Activated CD8-positive, alpha-beta T cell treated with anti-CD3 and anti-CD28 coated beads for 36 hours (primary cell): ENCODE results near the gene CLCN3. TPM values are rescaled to one million over a fixed set of nuclear protein-coding genes. Genes with fewer than 3 reads are reported as not detected.

Experiments used
- ATAC-seq: fragments of 200-7000 bp; cut with Tn5 transposase; one replicate; pipeline ENCODE4 v1.10.0; 2021; ENCODE audit warnings: mild to moderate bottlenecking, moderate library complexity
- CTCF ChIA-PET: fragments of 350-600 bp; sonication (Branson Sonifier 250); formaldehyde crosslinking; loops from one replicate; lab custom pipeline; 2021; ENCODE audit warnings: antibody characterized with exemption; lab: Charles Lee
- POLR2A ChIA-PET: fragments of 350-600 bp; sonication (Branson Sonifier 250); formaldehyde crosslinking; loops from one replicate; lab custom pipeline; 2021; ENCODE audit warnings: antibody characterized with exemption; lab: Charles Lee
- DNase-seq: peaks from one replicate; pipeline ENCODE4 v3.0.0-alpha.2; 2020
- H3K27ac Mint-ChIP-seq: one replicate; pipeline ENCODE4 v1.8.0; 2021; ENCODE audit warnings: mild to moderate bottlenecking, mixed read lengths
- H3K27me3 Mint-ChIP-seq: one replicate; pipeline ENCODE4 v1.8.0; 2021; ENCODE audit warnings: mixed read lengths
- H3K36me3 Mint-ChIP-seq: one replicate; pipeline ENCODE4 v1.8.0; 2021; ENCODE audit warnings: low read depth, mixed read lengths
- H3K4me1 Mint-ChIP-seq: one replicate; pipeline ENCODE4 v1.8.0; 2021; ENCODE audit warnings: low read depth, mixed read lengths
- H3K4me3 Mint-ChIP-seq: one replicate; pipeline ENCODE4 v1.8.0; 2021; ENCODE audit warnings: mild to moderate bottlenecking, moderate library complexity, mixed read lengths
- H3K9me3 Mint-ChIP-seq: one replicate; pipeline ENCODE4 v1.8.0; 2021; ENCODE audit warnings: mixed read lengths
- CTCF ChIP-seq: fragments of 200-600 bp; IDR thresholded peaks from one replicate; pipeline ENCODE4 v1.8.0; 2022; ENCODE audit warnings: antibody characterized with exemption, mild to moderate bottlenecking
- intact Hi-C: fragments of 100-400 bp; cut with micrococcal nuclease; formaldehyde crosslinking; loops from one replicate; pipeline ENCODE4 v1.10.0; 2022
- total RNA-seq, 2 experiments: library from RNA; stranded (reverse); gene quantifications; one replicate each; pipeline ENCODE4 v1.2.3, GENCODE V29; 2021

CLCN3 gene
- total RNA-seq, 2 experiments from 2014 or later = 18.5 to 21.6 TPM

GRCh38 chr4:169658975-169659715, 38.8 kb downstream of the CLCN3 start:
- intact Hi-C loops = no loop called here
- POLR2A ChIA-PET = interaction anchor here (0.6 to 3.6 kb wide), 6 partner anchors 37 to 326 kb away, joined by 3 to 15 read pairs (median 3); partner anchors contain the start of genes CLCN3 and NEK1
- H3K4me1 Mint-ChIP-seq = peaks cover 18% of the 10 kb centered on the region
- no peak for TF ChIP-seq CTCF
- ATAC-seq (no peak), DNase-seq (no peak)
- H3K9me3 Mint-ChIP-seq = no peaks in the 10 kb centered on the region
- CTCF ChIA-PET = interaction anchor here (0.6 to 4.9 kb wide), 7 partner anchors 14 to 254 kb away, joined by 3 to 31 read pairs (median 4); partner anchors contain the start of genes CLCN3 and NEK1
- H3K27me3 Mint-ChIP-seq = no peaks in the 10 kb centered on the region
- peaks cover 3% of the 10 kb centered on the region for H3K36me3 Mint-ChIP-seq
- H3K27ac Mint-ChIP-seq = peak overlapping the region; percentile 99
- H3K4me3 Mint-ChIP-seq = peak overlapping the region; percentile 84

GRCh38 chr4:169659716-169660670, 39.6 kb downstream of the CLCN3 start:
- H3K27me3 Mint-ChIP-seq = no peaks in the 10 kb centered on the region
- intact Hi-C loops = loop anchor here (1.0 to 2.0 kb wide), 2 partner anchors 40 to 47 kb away; partner anchors contain the start of genes CLCN3 and NEK1
- no peaks in the 10 kb centered on the region for H3K9me3 Mint-ChIP-seq
- peaks cover 3% of the 10 kb centered on the region for H3K36me3 Mint-ChIP-seq
- ATAC-seq (peak; percentile 98), DNase-seq (peak; percentile 84)
- CTCF ChIA-PET = interaction anchor here (0.6 to 4.9 kb wide), 6 partner anchors 14 to 253 kb away, joined by 3 to 31 read pairs (median 4); partner anchors contain the start of genes CLCN3 and NEK1
- peak overlapping the region; percentile 99 for H3K27ac Mint-ChIP-seq
- no peak for TF ChIP-seq CTCF
- peaks cover 23% of the 10 kb centered on the region for H3K4me1 Mint-ChIP-seq
- H3K4me3 Mint-ChIP-seq = peak overlapping the region; percentile 84
- POLR2A ChIA-PET = interaction anchor here (0.6 to 3.6 kb wide), 7 partner anchors 38 to 325 kb away, joined by 3 to 15 read pairs (median 3); partner anchors contain the start of gene CLCN3

GRCh38 chr4:169660929-169661328, 40.6 kb downstream of the CLCN3 start:
- DNase-seq = no peak
- Mint-ChIP-seq H3K4me3 (peak overlapping the region; percentile 84), H3K27ac (peak overlapping the region; percentile 75), H3K4me1 (peaks cover 29% of the 10 kb centered on the region), H3K27me3 (no peaks in the 10 kb centered on the region), H3K9me3 (no peaks in the 10 kb centered on the region), H3K36me3 (peaks cover 10% of the 10 kb centered on the region)
- no peak for ATAC-seq
- TF ChIP-seq CTCF = no peak
- ChIA-PET POLR2A (interaction anchor here (0.6 to 3.6 kb wide), 3 partner anchors 39 to 48 kb away, joined by 3 to 15 read pairs (median 6); partner anchors contain the start of gene CLCN3), CTCF (interaction anchor here (4.8 to 4.9 kb wide), 2 partner anchors 41 to 48 kb away, joined by 29 to 31 read pairs; partner anchors contain the start of genes CLCN3 and NEK1)
- intact Hi-C loops = loop anchor here (1.0 to 2.0 kb wide), 2 partner anchors 41 to 48 kb away; partner anchors contain the start of genes CLCN3 and NEK1

GRCh38 chr4:169661761-169662160, 41.4 kb downstream of the CLCN3 start:
- POLR2A ChIA-PET = interaction anchor here (2.1 to 3.6 kb wide), 2 partner anchors 41 to 42 kb away, joined by 5 to 15 read pairs; partner anchors contain the start of gene CLCN3
- Mint-ChIP-seq H3K27me3 (no peaks in the 10 kb centered on the region), H3K27ac (no peak overlapping the region), H3K4me3 (no peak overlapping the region), H3K4me1 (peaks cover 29% of the 10 kb centered on the region), H3K36me3 (peaks cover 15% of the 10 kb centered on the region), H3K9me3 (peaks cover 6% of the 10 kb centered on the region)
- TF ChIP-seq CTCF = no peak
- ATAC-seq (no peak), DNase-seq (no peak)
- intact Hi-C loops = loop anchor here (2.0 kb wide), 1 partner anchor 49 kb away; the partner anchor contains the start of gene NEK1
- CTCF ChIA-PET = interaction anchor here (4.8 to 4.9 kb wide), 2 partner anchors 42 to 49 kb away, joined by 29 to 31 read pairs; partner anchors contain the start of genes CLCN3 and NEK1
